Esophagus muscularis mucosa (tissue), 3 donors: ENCODE results near the gene MFSD6.

Experiments
- POLR2A ChIP-seq: fragments of 450-650 bp; IDR thresholded peaks from one replicate; pipeline ENCODE4 v1.6.1; 2017; ENCODE audit warnings: antibody characterized with exemption, moderate library complexity, mild to moderate bottlenecking, low read depth
- TF ChIP-seq, protein P1 (sequence below), 3 experiments: fragments of 200-600 bp in 2 of 3; fragments of 450-650 bp in 1 of 3; sonication (generic) in 2 of 3; IDR thresholded peaks; one replicate each; pipeline ENCODE4 v1.5.1; 2017 to 2019; ENCODE audit warnings: antibody characterized with exemption in 3 of 3, mild to moderate bottlenecking in 2 of 3, moderate library complexity in 1 of 3

DNA sequence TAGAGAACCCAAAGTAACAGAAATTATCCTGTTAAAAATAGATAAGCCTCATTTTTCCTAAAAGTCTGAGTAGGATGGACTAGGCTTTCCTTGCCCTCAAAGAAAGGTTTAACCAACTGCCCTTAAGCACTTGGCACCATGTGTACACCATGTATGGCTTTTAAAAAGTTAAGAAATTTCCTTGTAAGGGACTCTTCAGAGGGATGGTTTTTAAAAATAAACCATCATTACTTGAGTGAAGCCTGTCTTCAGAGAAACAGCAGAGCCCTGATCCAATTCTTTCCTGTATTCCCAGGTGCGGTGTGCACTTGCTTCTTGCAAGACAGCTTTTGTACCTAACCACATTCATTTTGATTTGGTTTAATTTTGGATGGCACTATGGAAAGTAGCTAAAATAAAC is 127.4 kb downstream of the MFSD6 start:
- TF ChIP-seq, protein P1, sequence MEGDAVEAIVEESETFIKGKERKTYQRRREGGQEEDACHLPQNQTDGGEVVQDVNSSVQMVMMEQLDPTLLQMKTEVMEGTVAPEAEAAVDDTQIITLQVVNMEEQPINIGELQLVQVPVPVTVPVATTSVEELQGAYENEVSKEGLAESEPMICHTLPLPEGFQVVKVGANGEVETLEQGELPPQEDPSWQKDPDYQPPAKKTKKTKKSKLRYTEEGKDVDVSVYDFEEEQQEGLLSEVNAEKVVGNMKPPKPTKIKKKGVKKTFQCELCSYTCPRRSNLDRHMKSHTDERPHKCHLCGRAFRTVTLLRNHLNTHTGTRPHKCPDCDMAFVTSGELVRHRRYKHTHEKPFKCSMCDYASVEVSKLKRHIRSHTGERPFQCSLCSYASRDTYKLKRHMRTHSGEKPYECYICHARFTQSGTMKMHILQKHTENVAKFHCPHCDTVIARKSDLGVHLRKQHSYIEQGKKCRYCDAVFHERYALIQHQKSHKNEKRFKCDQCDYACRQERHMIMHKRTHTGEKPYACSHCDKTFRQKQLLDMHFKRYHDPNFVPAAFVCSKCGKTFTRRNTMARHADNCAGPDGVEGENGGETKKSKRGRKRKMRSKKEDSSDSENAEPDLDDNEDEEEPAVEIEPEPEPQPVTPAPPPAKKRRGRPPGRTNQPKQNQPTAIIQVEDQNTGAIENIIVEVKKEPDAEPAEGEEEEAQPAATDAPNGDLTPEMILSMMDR (IDR thresholded peaks at IDR 0.05), result no peak
- no peak for TF ChIP-seq POLR2A
